GM18498 (cell line): Measurements from ENCODE around the gene CRB1.
"Not testable (repeated sequence)": the region's sequence is repeated elsewhere in the genome, so short reads cannot be mapped to it uniquely, and the experiment has no call there.

Source experiments
- ATAC-seq: cut with Tn5 transposase; IDR thresholded peaks from one replicate; pipeline ENCODE4 v1.9.1; 2021; ENCODE audit warnings: mild to moderate bottlenecking, moderate library complexity; ENCODE audit not compliant: unreplicated experiment

Gene CRB1

GRCh38 chr1:197453376-197454058 is 185.5 kb downstream of the CRB1 start:
- ATAC-seq: no peak

- no peak for ATAC-seq
Measured at GRCh38 chr1:197462539-197462938, 194.5 kb downstream of the CRB1 start.

- ATAC-seq: no peak
Measured at GRCh38 chr1:197463142-197463541, 195.1 kb downstream of the CRB1 start.

- ATAC-seq: no peak
Measured at GRCh38 chr1:197464044-197464443, 196.0 kb downstream of the CRB1 start.

GRCh38 chr1:197465528-197466327 is 197.7 kb downstream of the CRB1 start:
- no peak for ATAC-seq

- no peak for ATAC-seq
Measured at GRCh38 chr1:197466813-197467212, 198.8 kb downstream of the CRB1 start.

- ATAC-seq: no peak
Measured at GRCh38 chr1:197467881-197468280, 199.8 kb downstream of the CRB1 start.

GRCh38 chr1:197468543-197469175 is 200.6 kb downstream of the CRB1 start:
- ATAC-seq: no peak

- ATAC-seq: no peak
Measured at GRCh38 chr1:197469620-197470210, 201.7 kb downstream of the CRB1 start.

GRCh38 chr1:197470330-197470729 is 202.3 kb downstream of the CRB1 start:
- no peak for ATAC-seq

GRCh38 chr1:197471248-197471985 is 203.4 kb downstream of the CRB1 start:
- no peak for ATAC-seq

- ATAC-seq: no peak
Measured at GRCh38 chr1:197472141-197472540, 204.1 kb downstream of the CRB1 start.

GRCh38 chr1:197480446-197480845 is 212.4 kb downstream of the CRB1 start:
- no peak for ATAC-seq

- ATAC-seq: no peak
Measured at GRCh38 chr1:197481101-197481500, 213.0 kb downstream of the CRB1 start.

GRCh38 chr1:197485790-197486189 is 217.7 kb downstream of the CRB1 start:
- ATAC-seq: no peak

- ATAC-seq: no peak
Measured at GRCh38 chr1:197486946-197487345, 218.9 kb downstream of the CRB1 start.

- ATAC-seq: not testable (repeated sequence)
Measured at GRCh38 chr1:197491505-197491904, 223.5 kb downstream of the CRB1 start.

GRCh38 chr1:197496722-197497121 is 228.7 kb downstream of the CRB1 start:
- no peak for ATAC-seq

- no peak for ATAC-seq
Measured at GRCh38 chr1:197510691-197511378, 242.8 kb downstream of the CRB1 start.

GRCh38 chr1:197515421-197515820 is 247.4 kb downstream of the CRB1 start:
- ATAC-seq: no peak
